Spleen (tissue), 11 donors: ENCODE results near the gene PPM1N. TPM values are rescaled to one million over a fixed set of nuclear protein-coding genes. Genes with fewer than 3 reads are reported as not detected.

Source experiments
- DNase-seq: peaks from one replicate; pipeline ENCODE4 v3.0.0-alpha.2; 2020
- H3K27ac ChIP-seq, 8 donors: fragments of 200-600 bp; sonication (generic) in 7 of 8; 1 replicate in 4 of 8; 2 replicates in 4 of 8; pipeline versions ENCODE4 v1.5.0 to v1.8.0; 2016 to 2021; ENCODE audit warnings: inconsistent platforms in 4 of 8, mild to moderate bottlenecking in 4 of 8, moderate library complexity in 1 of 8
- H3K27me3 ChIP-seq, 7 donors: fragments of 200-600 bp; sonication (generic) in 6 of 7; replicated peaks in 1 of 7; 1 replicate in 4 of 7; 2 replicates in 3 of 7; pipeline versions ENCODE4 v1.5.0 to v1.8.0; 2016 to 2021; ENCODE audit warnings: inconsistent platforms in 3 of 7, mild to moderate bottlenecking in 1 of 7
- H3K36me3 ChIP-seq, 6 donors: fragments of 200-600 bp; sonication (generic) in 5 of 6; 1 replicate in 4 of 6; 2 replicates in 2 of 6; pipeline versions ENCODE4 v1.5.0 to v1.8.0; 2016 to 2021; ENCODE audit warnings: inconsistent platforms in 2 of 6
- H3K4me1 ChIP-seq, 6 donors: fragments of 200-600 bp; sonication (generic) in 5 of 6; 1 replicate in 3 of 6; 2 replicates in 3 of 6; pipeline versions ENCODE4 v1.5.0 to v1.8.0; 2016 to 2021; ENCODE audit warnings: inconsistent platforms in 3 of 6
- H3K4me3 ChIP-seq, 8 donors: fragments of 200-600 bp; sonication (generic) in 7 of 8; 1 replicate in 4 of 8; 2 replicates in 4 of 8; pipeline versions ENCODE4 v1.5.0 to v1.8.0; 2016 to 2021; ENCODE audit warnings: inconsistent platforms in 4 of 8, mild to moderate bottlenecking in 4 of 8, moderate library complexity in 2 of 8
- H3K9me3 ChIP-seq, 8 donors: fragments of 200-600 bp; sonication (generic) in 7 of 8; 1 replicate in 4 of 8; 2 replicates in 4 of 8; pipeline versions ENCODE4 v1.5.0 to v1.8.0; 2016 to 2021; ENCODE audit warnings: inconsistent platforms in 4 of 8
- POLR2A ChIP-seq, 3 donors: fragments of 450-650 bp; IDR thresholded peaks; one replicate each; pipeline ENCODE4 v1.5.1; 2017; ENCODE audit warnings: antibody characterized with exemption in 3 of 3, mild to moderate bottlenecking in 1 of 3
- POLR2AphosphoS5 ChIP-seq, 3 donors: sonication (generic); formaldehyde crosslinking; IDR thresholded peaks; one replicate each; pipeline ENCODE4 v1.5.1; 2017; ENCODE audit warnings: antibody characterized with exemption in 3 of 3
- WGBS, 5 donors: extraction: QIAGEN DNeasy Blood & Tissue Kit in 3 of 5; methylation state at CpG; one replicate each; pipeline versions ENCODE4 v1.1.5 to v1.1.7; 2013 to 2018; 5-methylcytosine and 5-hydroxymethylcytosine counted together
- intact Hi-C: fragments of 100-400 bp; cut with DNase I; formaldehyde crosslinking; loops from one replicate; pipeline ENCODE4 v1.15.0; 2023; ENCODE audit warnings: low total_unique reads
- polyA plus RNA-seq, 3 donors: library from polyadenylated mRNA; stranded (reverse); fragments of 200-250 nt; gene quantifications; one replicate each; pipeline ENCODE4 v1.2.1, GENCODE V29; 2013
- total RNA-seq, 7 donors: library from RNA; depleted of rRNA in 3 of 7; stranded (reverse); fragments of >200 nt in 3 of 7; fragmentation: NEBNext Ultra II Directional in 4 of 7; extraction: Animal tissue kit (Norgen Biotek cat#: 25700) in 4 of 7; gene quantifications; one replicate each; pipeline versions ENCODE4 v1.1.0 to v1.2.1, GENCODE V29; 2016 to 2021
- TF ChIP-seq, protein P1 (sequence below), 11 experiments: fragments of 200-600 bp in 7 of 11; fragments of 450-650 bp in 4 of 11; sonication (generic) in 4 of 11; IDR thresholded peaks in 8 of 11; conservative IDR thresholded peaks in 3 of 11; 1 replicate in 7 of 11; 2 replicates in 4 of 11; pipeline versions ENCODE4 v1.4.0 to v1.8.0; 2016 to 2021; ENCODE audit warnings: antibody characterized with exemption in 11 of 11, inconsistent platforms in 4 of 11, mild to moderate bottlenecking in 1 of 11
- donor health status: healthy with polysubstance abuse.
- donor health status: DM: no; HTN: no; CAD: no; lungs with moderate emphysema.
- donor health status: DM: no; HTN: no; CAD: no.
- donor health status: Bipolar disorder and iron deficiency.
- donor health status: healthy.
- donor health status: DM: no; HTN: no; CAD: no.
- donor health status: DM: yes; HTN: yes; CAD: no.

PPM1N gene
- total and polyA plus RNA-seq, 10 donors: 6.3 to 21.4 (median 9.7) TPM

DNA sequence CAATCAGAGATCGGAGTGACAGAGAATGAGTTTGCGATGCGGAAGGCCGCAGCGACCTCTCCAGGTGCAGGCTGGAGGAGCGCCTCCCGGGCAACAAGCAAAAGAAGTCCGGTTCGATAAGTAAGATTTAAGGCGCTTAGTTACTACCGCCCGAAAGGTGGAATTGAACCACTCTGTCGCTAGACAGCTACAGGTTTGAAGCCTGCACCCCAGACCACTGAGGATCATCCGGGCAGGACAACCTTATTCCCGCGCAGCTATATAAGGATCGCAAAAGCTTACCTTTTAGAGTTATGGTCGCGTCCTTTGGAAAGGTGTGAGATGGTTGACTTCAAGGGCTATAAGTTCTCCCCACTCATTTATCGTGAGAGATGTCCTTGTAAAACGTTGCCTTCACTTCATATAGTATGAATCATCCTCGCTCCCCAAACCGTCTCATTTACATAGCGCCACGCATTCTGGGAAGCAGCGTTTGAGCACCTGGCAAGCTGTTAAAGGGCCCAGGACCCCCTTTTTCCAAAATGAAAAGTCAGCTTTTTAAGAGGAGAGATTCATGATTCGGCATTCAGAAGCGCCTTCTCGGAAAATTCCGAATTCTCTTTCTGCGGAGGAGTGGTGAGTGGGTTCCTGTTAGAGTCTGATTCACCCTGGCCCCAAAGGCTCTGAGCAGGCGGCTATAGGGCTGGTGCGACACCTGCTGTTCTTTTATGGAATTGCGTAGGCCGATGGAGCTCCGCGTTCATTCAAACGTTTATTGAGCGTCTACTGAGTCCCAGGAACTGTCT is 19.6 kb upstream of the PPM1N start:
- no peaks in the 10 kb centered on the region for H3K36me3 ChIP-seq
- H3K4me1 ChIP-seq: peaks cover 4 to 43% (median 20%) of the 10 kb centered on the region in 6 donors
- TF ChIP-seq POLR2AphosphoS5 (IDR thresholded peaks at IDR 0.05): peak in 2 of 3 donors; percentile 61 to 84
- peak in 2 of 3 donors; percentile 16 to 29 for TF ChIP-seq POLR2A (IDR thresholded peaks at IDR 0.05)
- TF ChIP-seq, protein P1, sequence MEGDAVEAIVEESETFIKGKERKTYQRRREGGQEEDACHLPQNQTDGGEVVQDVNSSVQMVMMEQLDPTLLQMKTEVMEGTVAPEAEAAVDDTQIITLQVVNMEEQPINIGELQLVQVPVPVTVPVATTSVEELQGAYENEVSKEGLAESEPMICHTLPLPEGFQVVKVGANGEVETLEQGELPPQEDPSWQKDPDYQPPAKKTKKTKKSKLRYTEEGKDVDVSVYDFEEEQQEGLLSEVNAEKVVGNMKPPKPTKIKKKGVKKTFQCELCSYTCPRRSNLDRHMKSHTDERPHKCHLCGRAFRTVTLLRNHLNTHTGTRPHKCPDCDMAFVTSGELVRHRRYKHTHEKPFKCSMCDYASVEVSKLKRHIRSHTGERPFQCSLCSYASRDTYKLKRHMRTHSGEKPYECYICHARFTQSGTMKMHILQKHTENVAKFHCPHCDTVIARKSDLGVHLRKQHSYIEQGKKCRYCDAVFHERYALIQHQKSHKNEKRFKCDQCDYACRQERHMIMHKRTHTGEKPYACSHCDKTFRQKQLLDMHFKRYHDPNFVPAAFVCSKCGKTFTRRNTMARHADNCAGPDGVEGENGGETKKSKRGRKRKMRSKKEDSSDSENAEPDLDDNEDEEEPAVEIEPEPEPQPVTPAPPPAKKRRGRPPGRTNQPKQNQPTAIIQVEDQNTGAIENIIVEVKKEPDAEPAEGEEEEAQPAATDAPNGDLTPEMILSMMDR (IDR thresholded peaks at IDR 0.05 in 8 of 11, conservative IDR thresholded peaks at IDR 0.05 in 3 of 11): peak; percentile 90 to 99 (median 97)
- no peaks in the 10 kb centered on the region for H3K9me3 ChIP-seq
- WGBS, 5 donors: 0% methylated on average over 39 of the region's 39 CpGs
- peak; percentile 94 for DNase-seq
- H3K4me3 ChIP-seq: peak overlapping the region; percentile 32 to 69 (median 45)
- H3K27me3 ChIP-seq: peaks cover 0 to 17% (median 8%) of the 10 kb centered on the region in 7 donors
- H3K27ac ChIP-seq: peak overlapping the region; percentile 92 to 99 (median 96)
- intact Hi-C loops: loop anchor here (2.0 kb wide), 1 partner anchor 40 kb away; no protein-coding TSS in a partner anchor

GRCh38 chr19:45483033-45483432 is 15.2 kb upstream of the PPM1N start:
- Histone ChIP-seq H3K27ac (no peak overlapping the region), H3K9me3 (no peaks in the 10 kb centered on the region), H3K36me3 (peaks cover 0 to 2% (median 0%) of the 10 kb centered on the region in 6 donors), H3K27me3 (no peaks in the 10 kb centered on the region), H3K4me1 (peaks cover 4 to 33% (median 21%) of the 10 kb centered on the region in 6 donors), H3K4me3 (no peak overlapping the region)
- intact Hi-C loops: no loop called here
- WGBS, 5 donors: 72 to 91% (median 88%) methylated on average over 5 of the region's 5 CpGs
- TF ChIP-seq, protein P1 (IDR thresholded peaks at IDR 0.05 in 8 of 11, conservative IDR thresholded peaks at IDR 0.05 in 3 of 11): no peak
- TF ChIP-seq POLR2A (IDR thresholded peaks at IDR 0.05) (no peak), POLR2AphosphoS5 (IDR thresholded peaks at IDR 0.05) (no peak)
- DNase-seq: no peak

- TF ChIP-seq, protein P1 (IDR thresholded peaks at IDR 0.05 in 8 of 11, conservative IDR thresholded peaks at IDR 0.05 in 3 of 11): no peak
- TF ChIP-seq POLR2AphosphoS5 (IDR thresholded peaks at IDR 0.05): no peak
- no peak for TF ChIP-seq POLR2A (IDR thresholded peaks at IDR 0.05)
- no peak for DNase-seq
- Histone ChIP-seq H3K4me1 (peaks cover 0 to 19% (median 11%) of the 10 kb centered on the region in 6 donors), H3K9me3 (no peaks in the 10 kb centered on the region), H3K4me3 (no peak overlapping the region), H3K27me3 (no peaks in the 10 kb centered on the region), H3K27ac (no peak overlapping the region), H3K36me3 (peaks cover 0 to 5% (median 0%) of the 10 kb centered on the region in 6 donors)
- intact Hi-C loops: no loop called here
- 81 to 89% (median 83%) methylated on average over 13 of the region's 13 CpGs for WGBS, 5 donors
These were observed 13.8 kb upstream of the PPM1N start for GRCh38 chr19:45484273-45484945.
